GM19193 (cell line): Measurements from ENCODE around the gene EPM2AIP1.

Experiments
- POLR2A ChIP-seq: IDR thresholded peaks from 4 replicates; pipeline ENCODE4 v1.6.1; 2011; ENCODE audit not compliant: insufficient read depth, insufficient read length; ENCODE audit errors: extremely low read depth

Gene EPM2AIP1

DNA sequence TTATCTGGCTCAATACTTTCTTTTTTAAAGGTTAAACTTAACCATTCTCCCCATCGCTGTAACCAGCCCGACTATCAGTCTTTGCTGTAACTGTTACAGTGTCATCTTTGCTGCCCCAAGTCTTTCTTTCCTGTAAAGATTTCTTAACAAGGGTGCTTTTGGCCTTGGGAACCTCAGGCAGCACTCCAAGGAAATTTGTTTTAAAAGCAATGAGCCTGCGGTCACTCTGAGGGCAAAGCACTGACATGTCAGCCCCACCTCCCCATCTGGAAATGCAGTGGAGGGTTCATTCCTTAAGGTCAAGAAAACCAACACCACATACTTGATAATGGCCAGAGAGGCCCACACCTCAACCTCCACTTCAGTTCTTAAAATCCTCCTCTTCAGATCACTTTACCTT is 51.3 kb downstream of the EPM2AIP1 start:
- no peak for TF ChIP-seq POLR2A

DNA sequence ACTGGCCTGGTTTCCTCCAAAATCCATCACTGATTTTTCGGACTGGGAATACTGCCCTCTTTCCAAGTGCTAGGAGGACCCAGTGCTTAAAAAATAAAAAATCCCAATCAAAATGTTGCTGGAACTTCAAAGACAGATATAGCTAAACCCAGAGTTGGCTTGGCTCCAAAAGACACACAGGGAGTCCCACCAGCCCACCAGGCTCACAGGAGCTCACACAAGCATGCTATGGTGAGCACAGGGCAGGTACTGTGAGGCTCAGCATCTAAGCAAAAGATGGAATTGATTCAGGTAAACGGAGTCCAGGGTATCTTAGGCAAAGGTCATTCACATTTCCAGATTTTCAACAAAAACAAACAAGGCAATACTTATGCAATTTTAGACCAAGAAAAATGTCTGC is 51.8 kb downstream of the EPM2AIP1 start:
- no peak for TF ChIP-seq POLR2A

DNA sequence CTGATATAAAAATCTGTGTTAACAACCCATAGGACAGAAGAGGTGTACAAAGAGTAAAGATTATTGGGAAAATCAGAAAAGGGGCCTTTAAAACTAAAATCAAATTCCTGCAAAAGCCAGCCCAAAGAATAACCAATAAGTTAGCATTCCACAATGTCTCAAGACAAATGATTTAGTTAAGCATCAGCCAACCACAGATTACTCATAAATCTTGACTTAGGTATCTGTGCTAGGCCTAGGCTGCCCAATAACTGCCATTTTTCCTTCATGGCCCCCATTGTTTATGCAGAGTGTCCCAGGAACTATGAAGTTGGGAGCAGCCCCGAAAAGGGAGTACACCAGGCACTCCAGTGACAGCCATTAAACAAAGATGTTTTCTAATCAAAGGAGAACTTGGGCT is 55.4 kb downstream of the EPM2AIP1 start:
- TF ChIP-seq POLR2A = no peak
